Aorta (tissue), 5 donors: ENCODE results near the gene REEP2. TPM values are rescaled to one million over a fixed set of nuclear protein-coding genes. Genes with fewer than 3 reads are reported as not detected.
A peak's percentile ranks its signal among the peaks of the same experiment; 100 is the strongest.

Experiments
- ATAC-seq: fragments of 200-7000 bp; cut with Tn5 transposase; one replicate; pipeline ENCODE4 v1.9.1; 2022; ENCODE audit warnings: moderate library complexity; ENCODE audit not compliant: low FRiP score
- DNase-seq, 2 donors: peaks; one replicate each; pipeline ENCODE4 v3.0.0-alpha.2; 2020
- H3K27ac ChIP-seq, 2 donors: one replicate each; pipeline ENCODE4 v1.5.1; 2013; ENCODE audit warnings: low read length in 2 of 2, mild to moderate bottlenecking in 2 of 2, moderate library complexity in 2 of 2, control low read depth in 1 of 2, inconsistent platforms in 1 of 2, low read depth in 1 of 2
- H3K27me3 ChIP-seq, 2 donors: one replicate each; pipeline ENCODE4 v1.6.1; 2013; ENCODE audit warnings: control low read depth in 1 of 2, low read length in 1 of 2, mild to moderate bottlenecking in 1 of 2, moderate library complexity in 1 of 2; ENCODE audit not compliant: insufficient read depth in 2 of 2, control insufficient read depth in 1 of 2
- H3K36me3 ChIP-seq, 2 donors: one replicate each; pipeline ENCODE4 v1.6.1; 2013; ENCODE audit warnings: control low read depth in 1 of 2, low read length in 1 of 2, mild to moderate bottlenecking in 1 of 2; ENCODE audit not compliant: insufficient read depth in 2 of 2, control insufficient read depth in 1 of 2
- H3K4me1 ChIP-seq, 2 donors: one replicate each; pipeline ENCODE4 v1.6.1; 2013; ENCODE audit warnings: low read length in 2 of 2, control low read depth in 1 of 2, mild to moderate bottlenecking in 1 of 2, moderate library complexity in 1 of 2; ENCODE audit not compliant: insufficient read depth in 2 of 2, control insufficient read depth in 1 of 2
- H3K4me3 ChIP-seq, 2 donors: one replicate each; pipeline ENCODE4 v1.5.1; 2013; ENCODE audit warnings: low read length in 2 of 2, control low read depth in 1 of 2, mild to moderate bottlenecking in 1 of 2
- H3K9me3 ChIP-seq: one replicate; pipeline ENCODE4 v1.6.1; 2013; ENCODE audit warnings: mild to moderate bottlenecking, low read length; ENCODE audit not compliant: control insufficient read depth
- WGBS, 2 donors: extraction: QIAGEN DNeasy Blood & Tissue Kit; methylation state at CpG; one replicate each; pipeline ENCODE4 v1.1.7; 2013; 5-methylcytosine and 5-hydroxymethylcytosine counted together
- intact Hi-C, 2 donors: fragments of 100-400 bp; cut with DNase I; formaldehyde crosslinking; loops; one replicate each; pipeline versions ENCODE4 v1.14.2 to v1.15.0; 2022
- polyA plus RNA-seq, 2 donors: library from polyadenylated mRNA; stranded (reverse); fragments of 200-250 nt; gene quantifications; one replicate each; pipeline ENCODE4 v1.2.3, GENCODE V29; 2013
- total RNA-seq, 2 donors: library from RNA; stranded (reverse); fragmentation: NEBNext Ultra II Directional; extraction: Animal tissue kit (Norgen Biotek cat#: 25700); gene quantifications; one replicate each; pipeline ENCODE4 v1.2.1, GENCODE V29; 2021
- donor health status: healthy with polysubstance abuse.
- donor health status: Bipolar disorder and iron deficiency.
- donor health status: DM: no; HTN: no; CAD: no.
- donor health status: DM: no; HTN: no; CAD: no.
- donor health status: DM: yes; HTN: yes; CAD: no.

Gene REEP2
- total and polyA plus RNA-seq, 4 donors, result 6.4 to 21.9 (median 12.9) TPM

DNA sequence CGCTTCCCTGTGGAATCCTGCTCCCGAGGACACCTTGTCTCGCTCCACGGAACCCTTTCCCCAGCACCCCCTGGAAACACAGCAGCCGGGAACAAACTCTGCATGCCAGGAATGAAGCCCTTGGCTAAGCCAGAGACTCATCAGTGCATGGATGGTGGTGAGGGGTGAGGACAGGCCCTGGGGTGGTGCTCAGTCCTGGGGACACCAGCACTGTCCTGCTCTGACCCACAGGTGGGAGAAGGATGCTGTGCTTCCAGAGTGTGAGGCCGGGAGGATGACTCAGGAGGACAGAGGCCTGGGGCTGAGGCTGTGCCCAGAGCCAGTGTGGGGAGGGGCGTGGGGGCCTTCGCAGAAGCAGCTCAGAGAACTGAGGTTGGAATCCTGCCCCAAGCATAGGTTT, 15.3 kb downstream of the REEP2 start:
- Histone ChIP-seq H3K4me1 (no peaks in the 10 kb centered on the region), H3K4me3 (no peak overlapping the region), H3K27ac (no peak overlapping the region), H3K9me3 (no peaks in the 10 kb centered on the region), H3K36me3 (no peaks in the 10 kb centered on the region), H3K27me3 (no peaks in the 10 kb centered on the region)
- intact Hi-C loops, result loop anchor here in 1 of 2 donors (5.0 kb wide), 1 partner anchor 93 kb away; no protein-coding TSS in a partner anchor
- 89 to 92% methylated on average over 8 of the region's 8 CpGs for WGBS, 2 donors
- ATAC-seq (no peak), DNase-seq (no peak)

DNA sequence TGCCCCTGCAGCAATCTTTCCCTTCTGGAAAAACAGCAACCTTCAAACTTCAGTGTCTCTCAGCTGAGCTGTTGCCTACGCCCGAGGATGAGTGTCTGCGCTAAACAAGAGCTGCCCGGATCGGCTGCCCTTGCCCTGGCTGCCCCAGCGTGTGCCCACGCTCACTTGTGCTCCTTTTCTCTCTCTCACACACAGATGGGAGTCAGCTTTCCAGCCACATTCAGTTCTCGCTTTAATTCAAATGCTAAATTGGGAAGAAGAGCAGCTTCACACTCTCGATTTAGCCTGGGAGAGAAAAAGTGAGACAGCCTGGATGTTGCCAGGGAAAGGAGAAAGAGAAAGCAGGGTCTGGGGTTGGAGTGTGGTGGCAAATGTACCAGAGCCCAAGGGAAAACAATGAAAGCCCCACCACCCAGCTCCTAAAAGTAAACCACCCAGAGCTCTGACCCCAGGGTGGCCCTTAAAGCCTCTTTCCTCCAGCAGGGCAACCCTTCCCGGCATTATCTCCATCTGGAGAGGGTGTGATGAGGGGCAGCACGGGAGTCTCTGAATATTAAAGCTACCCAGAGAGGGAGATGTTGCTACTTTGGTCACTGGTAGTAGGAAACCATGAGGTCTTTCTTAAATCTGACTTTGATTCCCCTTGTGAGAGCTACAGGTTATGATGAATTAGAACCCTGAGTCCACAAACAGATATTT, 16.5 kb downstream of the REEP2 start:
- H3K27ac ChIP-seq, result no peak overlapping the region
- no peaks in the 10 kb centered on the region for H3K27me3 ChIP-seq
- no peak for ATAC-seq

GRCh38 chr5:138457531-138458275, 18.8 kb downstream of the REEP2 start:
- ATAC-seq, result no peak
- H3K27me3 ChIP-seq, result no peaks in the 10 kb centered on the region
- no peaks in the 10 kb centered on the region for H3K4me1 ChIP-seq
- WGBS, 2 donors, result 56 to 65% methylated on average over 12 of the region's 12 CpGs
- H3K36me3 ChIP-seq, result no peaks in the 10 kb centered on the region
- intact Hi-C loops, result no loop called here
- H3K4me3 ChIP-seq, result no peak overlapping the region
- no peak overlapping the region for H3K27ac ChIP-seq
- H3K9me3 ChIP-seq, result no peaks in the 10 kb centered on the region
- DNase-seq, result peak in 1 of 2 donors; percentile 64

More for the DNA sequence above, 16.5 kb downstream of the REEP2 start:
- Histone ChIP-seq H3K9me3 (no peaks in the 10 kb centered on the region), H3K36me3 (no peaks in the 10 kb centered on the region), H3K4me3 (no peak overlapping the region), H3K4me1 (no peaks in the 10 kb centered on the region)
- DNase-seq, result no peak
- 87% methylated on average over 11 of the region's 11 CpGs for WGBS, 2 donors
- intact Hi-C loops, result no loop called here

DNA sequence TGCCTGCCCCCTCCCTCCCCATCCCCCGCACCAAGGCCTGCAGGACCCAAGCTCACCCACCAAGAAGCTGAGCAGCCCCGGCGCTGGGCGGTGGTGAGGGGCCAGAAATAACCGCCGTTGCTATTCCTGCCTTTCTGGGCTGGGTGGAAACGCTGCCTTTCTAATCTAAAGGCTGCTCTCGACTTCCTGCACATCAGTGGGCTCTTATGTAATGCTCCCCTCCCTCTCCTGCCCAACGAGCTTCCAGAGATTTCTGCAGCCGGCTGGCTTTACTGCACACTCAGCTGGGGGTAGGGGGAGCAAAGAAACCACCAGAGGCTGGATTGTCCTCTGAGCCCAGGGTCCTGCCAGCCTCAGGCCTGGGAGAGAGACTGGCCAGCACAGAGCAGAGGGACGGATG, 19.5 kb downstream of the REEP2 start:
- DNase-seq (peak in 1 of 2 donors; percentile 58), ATAC-seq (peak; percentile 28)
- no peaks in the 10 kb centered on the region for H3K4me1 ChIP-seq
- no peak overlapping the region for H3K27ac ChIP-seq
- no peaks in the 10 kb centered on the region for H3K9me3 ChIP-seq
- H3K27me3 ChIP-seq, result no peaks in the 10 kb centered on the region
- 5 to 11% methylated on average over 7 to 11 of the region's 11 CpGs for WGBS, 2 donors
- intact Hi-C loops, result no loop called here
- no peak overlapping the region for H3K4me3 ChIP-seq
- no peaks in the 10 kb centered on the region for H3K36me3 ChIP-seq

GRCh38 chr5:138458856-138459255, 20.0 kb downstream of the REEP2 start:
- Histone ChIP-seq H3K36me3 (no peaks in the 10 kb centered on the region), H3K4me1 (no peaks in the 10 kb centered on the region), H3K27me3 (no peaks in the 10 kb centered on the region), H3K9me3 (no peaks in the 10 kb centered on the region), H3K4me3 (no peak overlapping the region), H3K27ac (no peak overlapping the region)
- intact Hi-C loops, result no loop called here
- WGBS, 2 donors, result 75 to 77% methylated on average over 9 of the region's 9 CpGs
- DNase-seq (no peak), ATAC-seq (no peak)

GRCh38 chr5:138459311-138459933, 20.6 kb downstream of the REEP2 start:
- Histone ChIP-seq H3K4me1 (no peaks in the 10 kb centered on the region), H3K27me3 (no peaks in the 10 kb centered on the region), H3K36me3 (no peaks in the 10 kb centered on the region), H3K9me3 (no peaks in the 10 kb centered on the region), H3K4me3 (no peak overlapping the region), H3K27ac (no peak overlapping the region)
- 59 to 65% methylated on average over 11 of the region's 11 CpGs for WGBS, 2 donors
- intact Hi-C loops, result no loop called here
- DNase-seq, result peak; percentile 81 to 85
- no peak for ATAC-seq

- no peaks in the 10 kb centered on the region for H3K27me3 ChIP-seq
- H3K36me3 ChIP-seq, result no peaks in the 10 kb centered on the region
- DNase-seq (peak in 1 of 2 donors; percentile 63), ATAC-seq (no peak)
- no peak overlapping the region for H3K4me3 ChIP-seq
- H3K4me1 ChIP-seq, result no peaks in the 10 kb centered on the region
- no peak overlapping the region for H3K27ac ChIP-seq
- 84 to 90% methylated on average over 4 of the region's 4 CpGs for WGBS, 2 donors
- no peaks in the 10 kb centered on the region for H3K9me3 ChIP-seq
- intact Hi-C loops, result loop anchor here (5.0 to 10.0 kb wide), 2 partner anchors 82 to 295 kb away; partner anchors contain the start of genes CTNNA1 (in 1 of the 2) and ETF1 (in 1 of the 2)
Observed at GRCh38 chr5:138460032-138460693, 21.3 kb downstream of the REEP2 start.

- Histone ChIP-seq H3K27me3 (peaks cover 0 to 2% of the 10 kb centered on the region in 2 donors), H3K36me3 (no peaks in the 10 kb centered on the region), H3K27ac (peak overlapping the region in 1 of 2 donors; percentile 10), H3K4me3 (no peak overlapping the region), H3K4me1 (no peaks in the 10 kb centered on the region), H3K9me3 (no peaks in the 10 kb centered on the region)
- DNase-seq, result peak in 1 of 2 donors; percentile 77
- no peak for ATAC-seq
- intact Hi-C loops, result loop anchor here (5.0 to 10.0 kb wide), 2 partner anchors 81 to 293 kb away; partner anchors contain the start of genes CTNNA1 (in 1 of the 2) and ETF1 (in 1 of the 2)
- WGBS, 2 donors, result 69% methylated on average over 11 of the region's 11 CpGs
Observed at GRCh38 chr5:138461343-138462125, 22.7 kb downstream of the REEP2 start.
